Activated CD8-positive, alpha-beta memory T cell treated with anti-CD3 and anti-CD28 coated beads for 1 hour (primary cell): ENCODE measurements around the gene KCNN4.
A peak's percentile ranks its signal among the peaks of the same experiment; 100 is the strongest.
"Not testable (repeated sequence)": the region's sequence is repeated elsewhere in the genome, so short reads cannot be mapped to it uniquely, and the experiment has no call there.

Source experiments
- DNase-seq, 2 donors: peaks; one replicate each; pipeline ENCODE4 v3.0.0-alpha.2; 2020; ENCODE audit warnings: low read depth in 1 of 2; ENCODE audit errors: extremely low read depth in 1 of 2

Gene KCNN4

GRCh38 chr19:43775299-43775890 lies 5.4 kb downstream of the KCNN4 start:
- DNase-seq, result no peak

- not testable (repeated sequence) for DNase-seq
Measured at GRCh38 chr19:43774940-43775258, 5.9 kb downstream of the KCNN4 start.

- DNase-seq, result no peak
Measured at GRCh38 chr19:43774103-43774939, 6.5 kb downstream of the KCNN4 start.

GRCh38 chr19:43773725-43774102 lies 7.1 kb downstream of the KCNN4 start:
- DNase-seq, result no peak

GRCh38 chr19:43769256-43769655 lies 11.5 kb downstream of the KCNN4 start:
- DNase-seq, result no peak

- no peak for DNase-seq
Measured at GRCh38 chr19:43768273-43769050, 12.3 kb downstream of the KCNN4 start.

GRCh38 chr19:43767818-43768217 lies 13.0 kb downstream of the KCNN4 start:
- DNase-seq, result no peak

GRCh38 chr19:43767316-43767715 lies 13.5 kb downstream of the KCNN4 start:
- DNase-seq, result no peak

- DNase-seq, result no peak
Measured at GRCh38 chr19:43766755-43767043, 14.1 kb downstream of the KCNN4 start.

GRCh38 chr19:43765109-43765876 lies 15.5 kb downstream of the KCNN4 start:
- peak; percentile 29 to 49 for DNase-seq

- DNase-seq, result not testable (repeated sequence)
Measured at GRCh38 chr19:43764684-43765083, 16.1 kb downstream of the KCNN4 start.

GRCh38 chr19:43763473-43763939 lies 17.3 kb downstream of the KCNN4 start:
- DNase-seq, result no peak

- no peak for DNase-seq
Measured at GRCh38 chr19:43762814-43763213, 18.0 kb downstream of the KCNN4 start.

- DNase-seq, result no peak
Measured at GRCh38 chr19:43760941-43761340, 19.8 kb downstream of the KCNN4 start.

GRCh38 chr19:43759515-43759914 lies 21.3 kb downstream of the KCNN4 start:
- DNase-seq, result no peak

GRCh38 chr19:43755256-43755801 lies 25.4 kb downstream of the KCNN4 start:
- DNase-seq, result peak; percentile 24 to 61

GRCh38 chr19:43754503-43755255 lies 26.1 kb downstream of the KCNN4 start, which contains the start of gene SMG9:
Gene SMG9 (minus strand): TSS chr19:43754962. CDS start chr19:43750741, 4,221 bp downstream.
- peak; percentile 95 to 99 for DNase-seq

GRCh38 chr19:43754253-43754502 lies 26.6 kb downstream of the KCNN4 start:
- no peak for DNase-seq

GRCh38 chr19:43752287-43752875 lies 28.4 kb downstream of the KCNN4 start:
- DNase-seq, result no peak
